Urothelium cell line (cell line): ENCODE measurements around the gene RBBP8NL.
A peak's percentile ranks its signal among the peaks of the same experiment; 100 is the strongest.

ENCODE experiments used
- DNase-seq: peaks from one replicate; pipeline ENCODE4 v3.0.0; 2011; ENCODE audit warnings: low spot score, mixed read lengths
- FAIRE-seq: peaks from 2 replicates; lab custom pipeline; 2011; peaks lifted over from hg19 to GRCh38; lab: Jason Lieb, UNC

The RBBP8NL gene

GRCh38 chr20:62409086-62409853 lies 18.1 kb downstream of the RBBP8NL start:
- no peak for DNase-seq
- FAIRE-seq: no peak

- no peak for DNase-seq
- no peak for FAIRE-seq
Measured at GRCh38 chr20:62408640-62409039, 18.7 kb downstream of the RBBP8NL start.

- no peak for FAIRE-seq
- no peak for DNase-seq
Measured at GRCh38 chr20:62408055-62408454, 19.3 kb downstream of the RBBP8NL start.

GRCh38 chr20:62407221-62407992 lies 19.9 kb downstream of the RBBP8NL start, which contains the start of gene CABLES2:
Gene CABLES2 (minus strand): TSS chr20:62407285. CDS start chr20:62407276, 9 bp downstream.
- FAIRE-seq (peak; percentile 95), DNase-seq (peak; percentile 100)

- DNase-seq (no peak), FAIRE-seq (no peak)
Measured at GRCh38 chr20:62406635-62407176, 20.6 kb downstream of the RBBP8NL start.

- FAIRE-seq (peak; percentile 62), DNase-seq (no peak)
Measured at GRCh38 chr20:62405981-62406513, 21.3 kb downstream of the RBBP8NL start.

GRCh38 chr20:62405108-62405980 lies 22.0 kb downstream of the RBBP8NL start:
- no peak for FAIRE-seq
- peak; percentile 80 for DNase-seq

- DNase-seq (no peak), FAIRE-seq (peak; percentile 86)
Measured at GRCh38 chr20:62404761-62405107, 22.6 kb downstream of the RBBP8NL start.

- FAIRE-seq (no peak), DNase-seq (no peak)
Measured at GRCh38 chr20:62404112-62404665, 23.1 kb downstream of the RBBP8NL start.

GRCh38 chr20:62403331-62403730 lies 24.0 kb downstream of the RBBP8NL start:
- no peak for DNase-seq
- FAIRE-seq: no peak

GRCh38 chr20:62402456-62403150 lies 24.7 kb downstream of the RBBP8NL start:
- DNase-seq: no peak
- no peak for FAIRE-seq

- no peak for DNase-seq
- FAIRE-seq: peak; percentile 74
Measured at GRCh38 chr20:62401331-62401779, 26.0 kb downstream of the RBBP8NL start.

GRCh38 chr20:62400541-62400940 lies 26.8 kb downstream of the RBBP8NL start:
- no peak for FAIRE-seq

GRCh38 chr20:62400021-62400420 lies 27.3 kb downstream of the RBBP8NL start:
- no peak for DNase-seq
- FAIRE-seq: no peak

More at GRCh38 chr20:62400541-62400940, 26.8 kb downstream of the RBBP8NL start:
- no peak for DNase-seq

GRCh38 chr20:62398120-62398821 lies 29.1 kb downstream of the RBBP8NL start:
- DNase-seq (no peak), FAIRE-seq (no peak)

GRCh38 chr20:62396367-62397239 lies 30.7 kb downstream of the RBBP8NL start:
- FAIRE-seq (no peak), DNase-seq (no peak)

- DNase-seq: no peak
- FAIRE-seq: no peak
Measured at GRCh38 chr20:62395311-62396242, 31.8 kb downstream of the RBBP8NL start.
